ENCODE data around the gene HSPG2.

- TF ChIP-seq POLR2A (IDR thresholded peaks at IDR 0.05; ENCODE audit: low read length) (no peak), GATA1 (IDR thresholded peaks at IDR 0.05; ENCODE audit: low read depth, low read length) (no peak)
Observed at GRCh38 chr1:21855257-21856096, 81.6 kb downstream of the HSPG2 start.
